HG03196 (cell line): ENCODE results near the gene RGS7.
"Not testable (repeated sequence)": the region's sequence is repeated elsewhere in the genome, so short reads cannot be mapped to it uniquely, and the experiment has no call there.

Source experiments
- ATAC-seq: cut with Tn5 transposase; IDR thresholded peaks from one replicate; pipeline ENCODE4 v1.9.1; 2021; ENCODE audit not compliant: unreplicated experiment

The RGS7 gene

DNA sequence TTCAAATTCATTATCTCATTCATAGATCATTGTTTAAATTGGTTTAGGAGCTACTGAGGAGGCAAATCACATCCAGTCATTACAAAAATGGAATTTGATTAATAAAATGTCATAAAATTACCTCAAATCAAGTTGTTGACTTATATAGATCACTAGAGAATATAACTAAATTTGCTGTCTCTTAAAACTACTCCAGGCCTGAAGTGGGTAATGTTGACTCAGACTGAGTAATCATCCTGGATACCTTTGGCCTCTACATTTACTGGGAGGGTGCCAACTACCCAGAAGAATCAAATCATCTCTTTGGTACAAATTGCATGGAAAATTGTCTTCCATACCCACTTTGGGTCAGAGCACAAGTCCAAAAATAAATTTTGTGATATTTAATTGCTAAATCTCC is 553.9 kb downstream of the RGS7 start:
- no peak for ATAC-seq

- ATAC-seq, result no peak
Observed at GRCh38 chr1:240802271-240802670, 554.7 kb downstream of the RGS7 start.

GRCh38 chr1:240801442-240801841 is 555.6 kb downstream of the RGS7 start:
- ATAC-seq, result no peak

DNA sequence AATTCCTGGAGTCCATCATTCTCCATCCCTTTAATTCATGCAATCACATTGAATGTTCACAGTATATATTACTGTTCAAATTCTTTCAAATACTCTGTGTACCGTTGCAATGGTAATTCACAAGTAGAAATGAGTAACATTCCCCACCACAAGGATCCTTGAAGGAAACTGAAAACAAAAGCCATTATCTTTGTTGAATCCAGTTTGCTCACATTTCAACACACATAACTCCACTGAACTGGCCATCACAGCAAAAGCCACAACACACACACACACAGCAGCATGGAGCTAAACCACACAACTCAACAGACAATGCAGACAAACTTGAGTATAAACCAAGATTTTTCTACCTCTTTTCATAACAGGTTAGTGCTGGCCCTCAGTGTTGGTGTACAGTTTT is 556.7 kb downstream of the RGS7 start:
- no peak for ATAC-seq

DNA sequence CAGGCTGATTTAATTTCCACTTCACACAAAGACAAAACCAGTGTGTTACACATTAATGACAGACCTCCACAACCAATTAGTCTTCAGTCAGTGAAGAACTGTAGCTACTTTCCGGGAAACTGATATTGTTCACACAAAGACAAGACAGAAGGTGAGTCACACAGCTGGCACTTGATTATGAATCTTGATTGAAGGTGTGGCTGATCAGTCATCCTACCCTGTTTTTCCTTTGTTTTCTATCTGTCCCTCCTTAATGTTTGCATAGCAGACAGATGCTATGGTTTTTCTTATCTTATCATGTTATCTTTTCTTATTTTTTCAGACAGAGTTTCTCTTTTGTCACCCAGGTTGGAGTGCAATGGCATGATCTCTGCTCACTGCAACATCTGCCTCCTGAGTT is 560.0 kb downstream of the RGS7 start:
- ATAC-seq, result no peak

DNA sequence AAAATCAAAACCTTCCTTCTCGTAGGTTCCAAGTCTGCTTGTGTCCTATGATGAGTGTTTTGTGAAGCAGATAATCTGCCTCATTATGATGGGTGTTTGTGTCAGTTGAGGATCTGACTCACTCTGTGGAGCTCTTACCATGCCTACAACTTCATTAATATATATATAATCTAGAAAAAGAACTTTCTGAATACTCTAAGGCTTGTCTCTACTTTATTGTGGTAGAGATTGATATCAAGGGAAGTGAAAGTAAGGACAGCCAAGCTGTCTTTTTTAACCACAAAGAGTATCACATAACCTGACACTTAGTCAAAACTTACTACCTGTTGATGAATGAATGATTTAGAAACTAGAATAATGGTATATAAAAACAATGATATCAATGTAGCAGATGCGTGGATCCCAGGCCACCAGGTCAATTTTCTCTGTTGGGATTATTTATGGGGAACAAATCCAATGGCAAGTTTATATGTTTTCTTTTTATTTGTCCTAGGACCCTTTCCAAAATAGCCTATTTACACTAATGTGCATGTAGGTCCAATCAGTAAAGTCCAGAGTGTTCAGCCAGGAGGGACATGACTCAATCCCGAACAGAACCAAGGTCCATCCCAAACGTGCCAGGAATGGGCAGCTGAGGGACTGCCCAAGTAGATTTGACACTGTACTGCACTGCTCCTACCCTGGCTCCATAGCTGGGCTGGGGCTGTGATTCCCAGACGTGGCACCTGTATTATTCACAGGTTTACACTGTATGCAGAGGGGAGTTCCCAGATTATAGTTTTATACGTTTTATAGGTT is 562.8 kb downstream of the RGS7 start:
- ATAC-seq, result peak; percentile 65

DNA sequence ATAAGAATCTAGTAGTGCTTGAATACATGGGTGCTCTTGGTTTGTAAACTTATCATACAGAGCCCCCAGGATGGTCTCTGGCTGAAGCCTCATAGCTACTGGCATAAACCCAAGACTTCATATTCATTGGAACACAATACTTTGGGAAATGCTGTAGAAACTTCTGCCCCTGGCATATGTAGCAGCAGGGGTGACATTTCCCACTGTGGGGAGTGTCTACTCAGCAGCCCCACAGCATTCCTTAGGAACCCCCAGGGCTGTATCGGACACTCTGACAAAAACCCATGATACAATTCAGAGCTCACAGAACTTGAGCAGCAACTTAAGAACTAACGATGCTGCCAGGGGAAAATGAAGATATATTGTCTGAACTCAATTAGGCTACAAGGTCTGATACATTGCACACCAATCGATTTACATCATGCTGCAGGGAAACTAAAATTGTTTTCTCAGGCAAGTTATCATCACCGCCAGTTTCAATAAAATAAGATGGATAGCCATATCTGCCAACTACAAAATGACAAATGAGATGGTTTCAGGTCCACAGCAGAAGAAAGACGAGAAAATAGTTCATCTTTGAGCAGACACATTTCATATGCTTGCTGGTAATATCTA is 564.0 kb downstream of the RGS7 start:
- no peak for ATAC-seq

GRCh38 chr1:240790856-240791255 is 566.1 kb downstream of the RGS7 start:
- no peak for ATAC-seq

- no peak for ATAC-seq
Observed at GRCh38 chr1:240786880-240787279, 570.1 kb downstream of the RGS7 start.

DNA sequence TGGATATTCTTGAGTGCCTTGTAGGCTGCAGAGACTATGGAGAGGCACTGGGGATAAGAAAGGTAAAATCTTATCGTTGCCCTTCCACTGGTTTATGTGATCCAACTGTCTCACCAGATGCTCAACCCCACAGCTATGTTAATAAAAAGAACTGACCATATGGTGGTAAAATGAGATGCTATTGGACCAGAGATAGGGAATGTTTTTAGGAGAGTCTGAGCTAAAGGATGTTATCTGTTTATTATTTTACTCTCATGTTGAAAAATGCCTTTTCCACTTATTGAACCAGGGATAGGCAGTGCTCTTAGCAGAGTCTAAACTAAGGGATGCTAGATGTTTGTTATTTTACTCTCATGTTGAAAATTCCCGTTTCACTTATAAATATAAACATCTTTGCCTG is 572.2 kb downstream of the RGS7 start:
- no peak for ATAC-seq

DNA sequence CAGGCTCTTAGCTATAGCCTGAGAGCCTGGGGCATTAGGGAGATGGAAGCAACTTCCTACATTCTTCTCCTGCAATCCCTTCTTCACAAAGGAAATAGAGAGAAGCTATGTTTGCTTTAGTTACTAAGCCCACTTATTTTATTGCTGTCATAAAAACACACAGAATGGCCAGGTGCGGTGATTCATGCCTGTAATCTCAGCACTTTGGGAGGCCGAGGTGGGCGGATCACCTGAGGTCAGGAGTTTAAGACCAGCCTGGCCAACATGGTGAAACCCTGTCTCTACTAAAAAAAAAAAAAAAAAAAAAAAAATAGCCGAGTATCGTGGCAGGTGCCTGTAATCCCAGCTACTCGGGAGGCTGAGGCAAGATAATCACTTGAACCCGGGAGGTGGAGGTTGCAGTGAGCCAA is 573.3 kb downstream of the RGS7 start:
- ATAC-seq, result not testable (repeated sequence)

DNA sequence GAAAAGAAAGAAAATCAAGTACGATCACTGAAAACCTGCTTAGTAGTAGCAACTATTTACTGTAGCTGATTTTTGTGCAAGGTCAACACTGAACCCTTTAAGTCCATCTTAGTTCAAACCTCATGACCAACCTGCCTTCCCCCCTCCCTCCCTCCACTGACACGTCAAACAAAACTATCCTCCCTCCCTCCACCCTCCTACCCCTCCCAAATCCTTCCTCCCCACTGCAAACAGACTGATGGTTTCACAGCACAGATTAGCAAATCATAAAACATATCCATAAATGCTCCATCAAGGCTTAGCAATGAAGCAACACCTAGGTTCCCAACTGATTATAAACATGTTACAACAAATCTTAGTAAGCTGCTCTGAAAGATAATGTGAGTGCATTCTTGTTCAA is 580.8 kb downstream of the RGS7 start:
- ATAC-seq, result no peak

GRCh38 chr1:240772131-240772530 is 584.9 kb downstream of the RGS7 start:
- no peak for ATAC-seq

GRCh38 chr1:240771450-240771849 is 585.6 kb downstream of the RGS7 start:
- no peak for ATAC-seq

DNA sequence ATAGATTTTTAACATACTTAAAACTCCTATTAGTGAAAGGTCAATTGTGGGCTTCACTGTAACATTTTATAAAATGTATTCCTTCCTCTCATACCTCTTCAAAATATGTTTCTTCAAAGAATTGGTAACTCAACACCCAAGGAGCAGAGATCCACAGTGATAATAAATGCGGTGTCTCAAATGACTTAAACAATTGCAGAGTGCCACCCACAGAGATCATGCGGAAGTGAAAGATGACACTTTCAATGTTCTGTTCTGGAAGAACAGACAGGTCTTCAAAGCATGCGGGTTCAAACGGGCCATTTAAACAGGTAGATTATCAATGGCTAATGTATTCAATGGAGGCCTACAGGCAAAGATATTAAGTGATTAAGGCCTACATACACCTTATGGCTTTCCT is 588.0 kb downstream of the RGS7 start:
- ATAC-seq, result no peak

DNA sequence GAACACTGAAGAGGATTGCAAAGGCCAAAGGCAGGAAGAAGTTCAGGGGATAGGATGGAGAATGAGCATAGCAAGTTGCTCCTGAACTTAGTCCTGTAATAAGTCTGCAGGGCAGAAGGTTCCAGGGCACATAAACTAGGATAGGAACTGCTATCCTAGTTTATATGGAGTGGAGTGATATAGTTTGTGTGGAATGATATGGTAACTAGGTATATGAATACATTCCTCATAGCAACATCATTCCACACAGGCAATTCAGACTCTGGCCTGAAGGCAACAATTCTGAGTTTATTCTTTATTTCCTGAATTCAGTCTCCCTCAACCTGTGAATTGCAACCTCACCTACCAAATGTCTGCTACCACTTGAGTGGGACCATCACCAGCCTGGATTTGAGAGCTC is 590.2 kb downstream of the RGS7 start:
- ATAC-seq, result no peak

- no peak for ATAC-seq
Observed at GRCh38 chr1:240765732-240766363, 591.2 kb downstream of the RGS7 start.

DNA sequence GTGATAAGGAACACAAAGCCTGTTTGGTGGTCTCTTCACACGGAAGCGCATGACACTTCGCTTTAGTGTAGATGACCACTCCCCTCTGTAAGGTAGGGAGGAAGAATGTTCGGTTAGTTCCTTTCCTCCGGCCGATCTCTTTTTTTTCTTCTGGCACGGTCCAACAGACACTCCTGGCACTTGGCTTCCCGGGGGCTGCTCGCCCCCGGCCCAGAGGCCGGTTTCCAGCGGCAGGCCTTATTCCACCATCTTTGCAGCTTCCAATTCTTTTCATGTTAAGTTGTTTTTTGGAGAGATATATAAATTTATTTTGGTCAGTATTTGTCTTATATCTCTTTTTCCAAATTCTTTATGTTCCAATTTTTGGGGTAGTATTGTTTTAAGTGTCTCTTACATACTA is 593.2 kb downstream of the RGS7 start:
- ATAC-seq, result no peak

GRCh38 chr1:240763095-240763494 is 593.9 kb downstream of the RGS7 start:
- ATAC-seq, result not testable (repeated sequence)

DNA sequence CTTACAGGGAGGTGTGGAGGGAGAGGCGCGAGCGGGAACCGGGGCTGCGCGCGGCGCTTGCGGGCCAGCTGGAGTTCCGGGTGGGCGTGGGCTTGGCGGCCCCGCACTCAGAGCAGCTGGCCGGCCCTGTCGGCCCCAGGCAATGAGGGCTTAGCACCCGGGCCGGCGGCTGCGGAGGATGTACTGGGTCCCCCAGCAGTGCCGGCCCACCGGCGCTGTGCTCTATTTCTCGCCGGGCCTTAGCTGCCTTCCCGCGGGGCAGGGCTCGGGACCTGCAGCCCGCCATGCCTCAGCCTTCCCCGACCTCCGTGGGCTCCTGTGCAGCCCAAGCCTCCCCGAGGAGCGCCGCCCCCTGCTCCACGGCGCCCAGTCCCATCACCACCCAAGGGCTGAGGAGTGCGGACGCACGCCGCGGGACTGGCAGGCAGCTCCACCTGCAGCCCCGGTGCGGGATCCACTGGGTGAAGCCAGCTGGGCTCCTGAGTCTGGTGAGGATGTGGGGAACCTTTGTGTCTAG is 594.5 kb downstream of the RGS7 start:
- ATAC-seq, result not testable (repeated sequence)

- ATAC-seq, result not testable (repeated sequence)
Observed at GRCh38 chr1:240758777-240759176, 598.2 kb downstream of the RGS7 start.

GRCh38 chr1:240758296-240758695 is 598.7 kb downstream of the RGS7 start:
- no peak for ATAC-seq
